Ammon's horn (tissue), 1 donor: ENCODE results near the gene GNB5.
"Not testable (repeated sequence)": the region's sequence is repeated elsewhere in the genome, so short reads cannot be mapped to it uniquely, and the experiment has no call there.

Experiments
- DNase-seq: peaks from one replicate; pipeline ENCODE4 v3.0.0-alpha.2; 2016; ENCODE audit warnings: low spot score

GNB5 gene

DNA sequence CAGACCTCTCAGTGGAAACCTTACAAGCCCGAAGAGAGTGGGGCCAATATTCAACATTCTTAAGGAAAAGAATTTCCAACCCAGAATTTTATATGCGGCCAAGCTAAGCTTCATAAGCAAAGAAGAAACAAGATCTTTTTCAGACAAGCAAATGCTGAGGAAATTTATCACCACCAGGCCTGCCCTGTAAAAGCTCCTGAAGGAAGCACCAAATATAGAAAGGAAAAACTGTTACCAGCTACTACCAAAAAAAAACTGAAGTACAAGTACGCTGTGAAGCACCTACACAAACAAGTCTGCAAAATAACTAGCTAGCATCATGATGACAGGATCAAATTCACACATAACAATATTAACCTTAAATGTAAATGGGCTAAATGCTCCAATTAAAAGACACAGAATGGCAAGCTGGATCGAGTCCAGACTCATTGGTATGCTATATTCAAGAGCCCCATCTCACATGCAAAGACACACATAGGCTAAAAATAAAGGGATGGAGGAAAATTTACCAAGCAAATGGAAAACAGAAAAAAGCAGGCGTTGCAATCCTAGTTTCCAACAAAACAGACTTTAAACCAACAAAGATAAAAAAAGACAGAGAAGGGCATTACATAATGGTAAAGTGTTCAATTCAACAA, 25.6 kb downstream of the GNB5 start:
- DNase-seq: not testable (repeated sequence)

DNA sequence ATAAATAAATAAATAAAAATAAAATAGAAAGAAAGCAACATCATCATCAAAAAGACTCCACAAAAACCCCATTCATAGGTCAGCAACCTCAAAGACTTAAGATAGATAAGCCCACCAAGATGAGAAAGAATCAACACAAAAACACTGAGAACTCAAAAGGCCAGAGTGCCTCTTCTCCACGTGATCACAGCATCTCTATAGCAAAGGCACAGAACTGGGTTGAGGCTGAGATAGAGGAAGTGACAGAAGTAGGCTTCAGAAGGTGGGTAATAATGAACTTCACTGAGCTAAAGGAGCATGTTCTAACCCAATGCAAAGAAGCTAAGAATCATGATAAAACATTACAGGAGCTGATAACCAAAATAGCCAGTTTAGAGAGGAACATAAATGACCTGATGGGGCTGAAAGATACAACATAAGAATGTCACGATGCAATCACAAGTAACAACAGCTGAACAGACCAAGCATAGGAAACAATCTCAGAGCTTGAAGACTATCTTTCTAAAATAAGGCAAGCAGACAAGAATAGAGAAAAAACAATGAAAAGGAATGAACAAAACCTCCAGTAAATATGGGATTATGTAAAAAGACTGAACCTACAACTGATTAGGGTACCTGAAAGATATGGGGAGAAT, 26.4 kb downstream of the GNB5 start:
- DNase-seq: no peak

DNA sequence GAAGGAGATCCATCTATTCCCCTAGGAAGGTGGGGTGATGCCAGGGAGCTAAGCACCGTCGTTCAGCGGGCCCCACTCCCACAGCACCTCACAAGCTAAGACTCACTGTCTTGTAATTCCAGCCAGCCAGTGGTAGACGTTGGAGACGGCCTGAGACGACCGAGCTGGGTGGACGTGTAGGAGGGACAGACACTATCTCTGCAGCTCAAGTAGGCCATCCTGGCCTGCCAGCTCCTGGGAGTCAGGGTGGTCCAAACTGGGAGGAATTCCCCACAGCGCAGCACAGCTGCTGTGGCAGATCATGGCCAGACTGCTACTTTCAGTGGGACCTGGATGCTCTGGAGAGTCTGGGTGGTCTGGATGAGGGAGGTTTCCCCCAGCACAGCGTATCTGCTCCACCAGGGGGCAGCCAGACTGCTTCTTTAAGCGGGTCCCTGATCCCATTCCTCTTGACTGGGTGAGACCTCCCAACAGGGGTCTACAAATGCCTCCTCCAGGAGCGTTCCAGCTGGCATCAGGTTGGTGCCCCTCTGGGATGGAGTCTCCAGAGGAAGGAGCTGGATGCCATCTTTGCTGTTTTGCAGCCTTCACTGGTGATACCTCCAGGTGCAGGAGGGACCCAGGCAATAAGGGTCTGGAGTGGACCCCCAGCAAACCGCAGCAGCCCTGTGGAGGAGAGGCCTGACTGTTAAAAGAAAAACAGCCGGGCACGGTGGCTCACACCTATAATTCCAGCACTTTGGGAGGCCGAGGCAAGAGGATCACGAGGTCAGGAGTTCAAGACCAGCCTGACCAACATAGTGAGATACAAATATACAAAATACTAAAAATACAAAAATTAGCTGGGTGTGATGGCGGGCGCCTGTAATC, 27.6 kb downstream of the GNB5 start:
- no peak for DNase-seq

DNA sequence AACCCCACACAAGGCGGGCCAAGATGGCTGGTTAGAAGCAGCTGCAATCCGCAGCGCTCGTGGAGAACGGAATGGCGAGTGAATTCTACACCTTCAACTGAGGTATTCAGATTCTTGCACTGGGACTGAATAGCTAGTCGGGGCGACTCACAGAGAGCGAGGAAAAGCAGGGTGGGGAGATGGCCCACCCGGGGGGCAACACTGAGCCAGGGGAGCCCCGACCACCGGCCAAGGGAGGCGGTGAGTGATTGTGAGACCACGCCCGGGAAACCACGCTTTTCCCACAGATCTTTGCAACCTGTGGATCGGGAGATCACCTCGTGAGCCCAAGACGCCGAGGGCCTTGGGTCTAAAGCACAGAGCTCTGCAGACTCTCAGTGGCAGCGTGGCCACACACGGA, 28.3 kb downstream of the GNB5 start:
- no peak for DNase-seq

DNA sequence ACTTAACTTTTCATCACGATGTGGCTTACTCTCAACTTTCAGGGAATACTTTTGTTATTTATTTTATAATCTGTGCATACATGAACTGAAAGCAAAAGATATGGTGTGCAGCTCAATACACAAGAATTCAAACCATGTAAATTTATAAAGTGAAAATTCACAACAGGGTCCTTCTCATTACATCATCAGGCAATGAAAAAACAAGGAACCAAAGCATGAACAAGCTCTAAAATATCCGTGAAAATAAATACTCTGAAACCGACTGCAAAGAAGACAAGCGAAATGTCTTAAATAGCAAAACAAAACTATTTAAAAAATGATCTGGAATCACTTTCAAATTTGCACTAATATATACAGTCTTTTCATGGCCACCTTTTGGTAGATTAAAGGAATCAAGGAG, 28.9 kb downstream of the GNB5 start:
- DNase-seq: no peak

DNA sequence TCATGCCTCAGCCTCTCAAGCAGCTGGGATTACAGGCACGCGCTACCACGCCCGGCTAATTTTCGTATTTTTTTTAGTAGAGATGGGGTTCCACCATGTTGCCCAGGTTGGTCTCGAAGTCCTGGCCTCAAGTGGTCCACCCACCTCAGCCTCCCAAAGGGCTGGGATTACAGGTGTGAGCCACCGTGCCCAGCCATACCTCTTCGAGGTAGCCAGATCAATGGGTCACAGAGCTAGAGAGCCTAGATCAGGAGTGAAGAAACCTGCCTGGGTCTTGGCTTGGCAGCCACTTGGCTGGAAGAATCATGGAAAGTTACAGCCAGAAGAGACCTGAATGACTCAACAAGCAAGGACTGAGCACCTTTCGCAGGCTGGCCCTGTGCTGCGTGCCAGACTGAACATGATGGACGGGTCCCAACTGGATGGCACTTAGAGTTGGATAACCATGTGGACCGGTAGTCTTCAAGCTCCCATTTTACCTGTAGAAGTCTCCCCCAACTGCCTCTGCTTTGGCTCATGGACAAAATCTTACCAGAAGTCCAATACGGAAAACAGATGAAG, 29.7 kb downstream of the GNB5 start:
- no peak for DNase-seq

DNA sequence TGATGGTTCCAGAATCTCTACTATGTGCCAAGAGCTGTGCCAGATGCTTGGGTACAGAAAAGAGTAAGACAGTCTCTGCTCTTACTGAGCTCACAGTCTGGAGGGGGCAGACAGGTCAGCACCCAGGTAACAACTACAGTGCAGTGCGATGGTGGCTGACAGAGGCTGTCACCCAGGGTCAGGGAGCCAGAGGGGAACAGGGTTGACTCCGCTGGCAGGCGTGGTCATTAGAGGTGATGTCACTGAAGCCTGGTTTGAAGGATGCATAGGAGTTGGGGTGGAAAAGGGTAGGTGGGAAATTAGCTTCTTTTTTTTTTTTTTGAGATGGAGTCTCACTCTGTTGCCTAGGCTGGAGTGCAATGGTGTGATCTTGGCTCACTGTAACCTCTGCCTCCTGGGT, 31.5 kb downstream of the GNB5 start:
- DNase-seq: no peak

DNA sequence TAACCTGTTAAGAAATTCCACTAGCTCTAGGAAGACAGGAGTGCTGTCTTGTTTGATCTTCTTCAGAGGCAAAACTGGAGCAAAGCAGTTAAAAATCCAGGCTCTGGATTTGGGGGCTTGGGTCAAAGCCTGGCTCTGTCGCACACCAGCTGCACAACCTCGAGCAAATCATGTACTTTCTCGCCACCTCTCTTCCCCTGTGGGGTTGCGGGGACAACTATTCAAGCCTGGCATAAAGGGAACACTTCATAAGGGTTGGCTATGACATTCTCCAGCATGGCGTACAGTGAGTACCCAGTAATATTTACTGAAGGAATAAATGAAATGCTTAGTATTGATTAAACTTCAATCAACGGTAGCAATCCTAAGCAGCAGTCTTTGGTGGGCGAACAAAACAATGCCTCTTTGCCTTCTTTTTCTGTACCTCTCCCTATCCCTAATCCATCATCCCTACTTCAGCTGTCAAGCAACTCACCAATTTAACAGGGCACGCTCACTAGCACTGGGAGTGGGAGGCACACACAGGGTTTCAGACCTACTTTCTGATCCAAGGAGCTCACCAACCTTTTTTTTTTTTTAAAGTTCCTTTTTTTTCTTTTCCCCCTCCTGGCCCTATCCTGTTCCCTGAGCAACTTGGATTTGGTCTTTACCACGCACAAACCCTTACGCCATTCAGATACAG, 33.0 kb downstream of the GNB5 start:
- DNase-seq: no peak

DNA sequence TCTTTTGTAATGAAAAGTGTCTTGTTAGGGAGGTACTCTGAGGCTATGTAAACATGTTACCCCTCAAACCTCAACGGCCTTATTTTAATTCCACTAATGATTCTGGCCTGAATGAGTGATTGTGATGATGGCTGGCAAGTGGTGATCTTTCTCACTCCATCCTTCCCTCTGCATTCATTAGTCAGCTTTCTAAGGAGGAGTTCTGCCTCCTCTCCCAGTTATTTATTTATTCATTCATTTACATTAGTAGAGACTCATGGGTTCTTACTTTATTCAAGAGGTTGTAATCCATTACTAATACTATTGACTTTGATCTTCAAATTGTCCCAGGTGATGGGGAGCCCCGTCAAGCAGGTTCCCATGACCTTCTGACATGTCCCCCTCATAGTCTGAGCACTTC, 35.3 kb downstream of the GNB5 start:
- DNase-seq: no peak

DNA sequence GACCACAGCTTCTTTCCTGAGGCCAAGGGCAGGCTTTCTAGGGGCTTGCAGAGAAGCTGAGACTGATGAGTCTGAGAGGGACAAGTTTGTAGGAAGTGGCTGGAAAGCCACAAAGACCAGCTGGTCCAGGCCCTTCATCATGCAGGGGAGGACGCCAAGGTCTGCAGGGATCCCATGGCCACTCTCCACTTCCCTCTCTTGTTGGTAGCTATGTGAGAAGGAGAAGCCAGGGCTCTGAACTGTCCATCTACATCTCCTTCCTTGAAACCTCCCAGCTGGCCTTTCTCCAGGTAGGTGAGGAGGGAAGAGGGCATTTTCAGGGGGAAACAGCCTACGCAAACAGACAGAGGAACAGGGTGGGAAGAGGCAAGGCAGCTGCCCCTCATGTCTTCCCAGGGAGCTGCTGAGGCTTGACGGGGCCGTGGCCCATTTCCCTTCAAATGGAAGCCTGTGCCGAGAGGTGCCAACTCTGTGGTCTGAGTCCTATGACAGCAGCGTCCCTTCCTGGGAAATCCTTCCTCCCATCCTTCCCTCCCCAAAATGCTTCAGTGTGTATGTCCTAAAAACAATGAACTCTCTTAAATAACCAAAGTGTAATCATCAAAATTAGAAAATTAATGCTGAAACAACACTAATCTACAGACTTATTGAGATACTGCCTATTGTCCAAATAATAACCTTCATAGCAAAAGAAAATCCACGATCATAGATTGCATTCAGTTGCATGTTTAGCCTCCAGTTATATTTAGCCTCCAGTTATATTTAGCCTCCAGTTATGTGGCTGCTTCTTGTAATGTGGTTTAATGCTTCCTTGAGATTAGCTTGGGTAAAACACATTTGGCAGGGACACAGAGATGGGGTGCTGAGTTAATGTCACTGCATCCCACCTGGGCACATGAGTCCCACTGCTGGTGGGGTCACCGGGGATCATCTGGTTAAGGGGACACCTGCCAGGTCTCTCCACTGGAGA, 36.0 kb downstream of the GNB5 start:
- no peak for DNase-seq

DNA sequence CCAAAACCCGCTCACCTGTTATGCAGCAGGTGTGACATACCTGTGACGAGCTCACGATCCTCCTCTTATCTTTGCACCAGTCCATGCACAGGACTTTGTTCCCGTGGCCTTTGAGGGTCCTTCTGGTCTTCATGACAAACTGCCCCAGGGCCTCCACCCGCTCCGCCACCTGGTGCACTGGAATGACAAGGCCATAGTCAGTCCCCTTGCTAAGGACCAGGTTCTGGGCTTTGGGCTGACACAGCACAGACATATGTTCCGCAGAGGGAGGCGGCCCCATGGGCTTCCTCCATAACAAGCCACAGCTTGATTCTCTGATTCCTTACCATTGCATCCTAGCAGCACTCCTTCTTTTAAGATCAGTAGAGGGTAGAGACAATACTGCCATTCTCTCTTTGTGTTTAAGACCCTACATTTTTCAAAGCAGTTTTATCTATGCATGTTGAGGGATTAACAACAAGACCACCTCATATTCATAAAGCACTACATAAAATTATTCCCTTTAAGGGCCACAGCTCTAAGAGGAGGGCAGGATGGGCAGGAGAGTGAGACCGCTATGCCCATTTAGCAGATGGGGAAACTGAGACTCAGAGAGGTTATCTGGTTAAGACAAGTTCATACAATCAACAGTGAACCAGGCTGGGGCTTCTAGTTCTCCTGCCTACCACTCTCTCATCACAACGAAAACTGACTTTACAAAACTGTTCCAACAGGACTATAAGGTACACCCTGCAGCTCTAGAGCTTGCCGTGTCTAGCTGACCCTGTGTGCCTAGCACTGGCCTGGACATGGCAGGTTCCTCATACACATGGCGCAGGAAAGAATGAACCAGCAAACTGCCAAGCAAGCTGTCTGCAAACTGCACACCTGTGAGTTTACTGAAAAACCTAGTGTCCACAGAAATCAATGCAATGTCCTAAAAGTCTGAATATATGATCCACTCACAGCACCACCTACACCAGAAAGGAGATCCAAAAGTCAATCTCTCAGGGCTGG, 37.0 kb downstream of the GNB5 start:
- DNase-seq: no peak

DNA sequence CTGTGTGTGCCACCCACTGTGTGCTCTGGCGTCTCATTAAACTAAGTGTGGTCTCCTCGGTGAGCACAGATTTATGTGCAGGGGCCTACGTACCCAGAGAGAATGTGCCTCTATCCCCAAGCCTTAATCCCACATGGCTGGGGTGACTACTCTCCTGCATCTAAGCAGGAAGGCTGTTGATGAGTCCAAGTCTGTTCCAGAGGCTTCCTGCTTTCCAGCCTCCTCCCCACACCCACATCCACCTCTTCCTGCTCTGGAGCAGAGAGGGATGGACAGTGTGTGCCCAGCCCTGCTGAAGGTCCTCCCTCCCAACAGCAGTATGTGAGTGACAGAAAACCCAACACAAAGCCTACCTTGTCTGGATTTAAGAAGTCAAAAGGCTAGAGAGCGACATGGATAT, 39.8 kb downstream of the GNB5 start:
- DNase-seq: no peak

DNA sequence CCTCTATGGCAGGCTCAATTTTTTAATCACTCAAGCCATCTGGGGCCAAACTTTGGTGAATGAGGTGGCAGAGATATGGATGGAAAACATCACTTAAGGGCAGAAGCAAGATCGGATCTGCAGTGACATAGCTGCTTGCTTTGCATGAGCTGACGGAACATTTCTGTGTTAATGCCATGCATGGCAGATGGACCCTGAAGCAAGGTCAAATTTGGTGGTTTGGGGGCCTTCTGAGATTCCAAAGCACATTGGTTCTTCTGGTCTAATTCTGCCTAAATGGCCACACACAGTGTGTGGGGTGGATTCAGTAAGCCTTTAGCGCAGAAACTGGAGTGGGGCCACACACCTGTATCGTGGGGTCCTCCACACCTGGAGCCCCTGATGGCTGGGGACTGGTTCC, 40.3 kb downstream of the GNB5 start:
- DNase-seq: no peak

DNA sequence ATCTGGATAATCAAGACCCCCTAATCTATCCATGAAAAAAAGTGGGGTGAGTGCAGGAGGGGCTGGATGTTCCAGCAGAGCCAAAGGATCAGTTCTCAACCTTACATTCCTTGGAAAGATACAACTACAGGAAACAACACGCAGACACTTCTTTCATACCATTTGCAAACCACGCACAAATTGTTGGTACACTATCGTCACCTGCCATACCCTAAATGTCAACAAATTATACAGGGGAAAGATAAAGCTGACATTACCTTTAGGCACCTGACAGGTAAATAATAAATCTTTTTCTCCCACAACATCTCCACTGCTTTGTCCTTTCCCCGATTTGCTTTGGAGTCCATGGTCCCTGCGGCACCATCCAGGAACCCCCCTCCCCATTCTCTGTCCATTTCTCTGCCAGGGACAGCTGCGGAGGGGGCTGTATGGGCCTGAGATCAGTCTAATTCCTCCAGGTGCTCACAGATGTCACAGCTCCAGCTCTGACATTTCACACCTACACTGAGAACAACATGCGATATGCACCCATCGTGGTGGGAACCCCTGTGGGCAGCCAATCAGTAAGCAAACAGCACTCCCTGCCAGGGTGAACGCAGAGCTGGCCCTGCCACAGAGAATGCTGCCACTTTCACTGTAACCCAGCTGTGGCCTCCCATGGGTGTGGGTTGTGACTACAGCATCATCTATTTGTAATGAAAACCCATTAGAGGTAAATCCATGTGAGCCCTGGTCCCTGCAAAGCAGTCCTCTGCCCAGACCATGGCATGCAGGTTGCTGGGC, 41.0 kb downstream of the GNB5 start:
- no peak for DNase-seq

DNA sequence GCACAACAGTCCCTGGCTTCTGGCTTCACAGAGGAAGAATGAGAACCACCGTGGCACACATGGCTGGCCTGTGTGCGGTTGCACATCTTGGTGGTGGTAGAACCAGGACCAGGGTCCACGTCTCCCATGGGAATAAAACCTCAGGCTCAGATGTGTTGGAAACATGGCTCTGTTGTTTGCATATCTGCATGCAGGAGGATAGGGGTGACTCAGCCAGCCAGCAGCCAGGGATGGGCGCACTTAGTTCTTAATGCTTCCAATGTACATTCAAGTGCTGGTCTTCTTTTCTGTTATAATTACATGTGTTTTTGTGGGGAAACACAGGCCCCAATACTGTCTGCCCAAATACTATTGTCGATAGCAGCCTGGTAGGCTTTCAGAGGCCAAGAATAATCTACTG, 42.8 kb downstream of the GNB5 start:
- DNase-seq: no peak

DNA sequence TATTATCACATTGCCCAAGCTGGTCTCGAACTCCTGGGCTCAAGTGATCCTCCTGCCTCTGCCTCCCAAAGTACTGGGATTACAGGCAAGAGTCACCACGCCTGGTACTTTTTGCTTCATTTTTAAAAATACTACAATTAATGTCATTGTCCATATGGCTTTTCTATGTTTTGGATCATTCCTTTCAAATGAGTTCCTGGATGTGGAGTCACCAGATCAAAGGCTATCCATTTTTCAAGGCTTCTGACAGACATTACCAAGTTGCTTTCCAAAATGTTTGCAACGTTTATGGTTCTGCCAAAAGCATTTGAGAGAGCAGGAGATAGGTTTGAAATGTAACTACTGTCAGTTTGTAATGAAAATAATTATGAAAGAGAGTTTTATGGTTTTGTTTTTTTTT, 44.4 kb downstream of the GNB5 start:
- DNase-seq: no peak

DNA sequence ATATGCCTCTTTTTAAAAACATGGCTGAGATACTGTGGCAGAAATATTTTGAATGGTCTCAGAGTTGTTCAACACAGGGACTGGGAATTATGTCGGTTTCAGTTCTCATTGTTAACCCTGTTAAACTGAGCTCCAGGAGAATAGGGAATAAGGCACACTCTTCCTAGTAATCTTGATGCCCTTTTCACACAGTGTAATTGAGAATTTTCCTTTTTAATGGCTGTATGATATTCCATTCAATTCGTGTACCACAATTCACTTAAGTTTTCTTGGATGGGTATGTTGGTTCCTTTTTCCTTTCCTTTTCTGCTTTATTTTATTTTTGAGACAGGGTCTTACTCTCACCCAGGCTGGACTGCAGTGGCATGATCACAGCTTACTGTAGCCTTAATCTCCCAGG, 44.9 kb downstream of the GNB5 start:
- DNase-seq: no peak

DNA sequence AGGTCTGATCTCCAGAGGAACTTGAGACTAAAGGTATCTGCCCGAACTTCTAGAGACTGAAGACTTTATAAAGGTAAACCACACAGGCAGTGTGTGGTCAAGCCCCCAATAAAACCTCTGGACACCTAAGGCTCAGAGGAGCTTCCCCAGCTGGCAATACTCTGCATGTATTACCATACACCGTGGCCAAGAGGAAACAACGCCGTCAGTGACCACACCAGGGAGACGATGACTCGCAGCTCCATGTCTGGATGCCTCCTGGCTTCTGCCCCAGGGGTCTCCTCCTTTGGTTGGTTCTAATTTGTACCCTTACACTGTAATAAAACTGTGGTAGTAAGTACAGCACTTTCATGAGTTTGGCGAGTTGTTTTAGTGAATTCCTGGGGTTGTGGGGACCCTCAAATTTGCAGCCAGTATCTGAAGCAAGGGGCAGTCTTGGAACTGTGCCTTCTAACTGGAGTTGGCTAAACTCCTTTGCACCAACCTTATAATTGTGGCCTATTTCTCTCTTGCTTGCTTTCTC, 46.5 kb downstream of the GNB5 start:
- DNase-seq: no peak

DNA sequence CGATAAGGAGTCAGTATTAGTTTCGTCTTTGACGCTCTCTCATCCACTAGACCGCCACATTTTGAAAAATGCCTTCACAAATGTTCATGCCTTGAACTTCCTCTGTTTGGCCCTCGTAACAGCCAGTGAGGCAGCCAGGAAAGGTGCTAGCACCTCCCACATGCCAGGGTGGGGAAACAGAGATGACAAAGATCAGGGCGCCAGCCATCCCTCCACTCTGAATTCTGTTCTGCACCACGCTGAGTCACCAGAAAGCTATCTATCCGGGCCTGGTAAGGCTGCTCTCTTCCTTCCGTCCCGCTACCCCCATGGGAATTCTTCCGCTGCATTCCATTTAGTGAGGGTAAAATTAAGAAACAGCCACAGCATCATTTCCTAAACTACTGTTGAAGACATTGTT, 47.3 kb downstream of the GNB5 start:
- no peak for DNase-seq
